8988T (cell line): Measurements from ENCODE around the gene JMJD1C.
"Not testable (repeated sequence)": the region's sequence is repeated elsewhere in the genome, so short reads cannot be mapped to it uniquely, and the experiment has no call there.

Experiments
- DNase-seq: peaks from one replicate; pipeline ENCODE4 v3.0.0; 2011

The JMJD1C gene

GRCh38 chr10:63252095-63252762 lies 213.5 kb downstream of the JMJD1C start:
- no peak for DNase-seq

- no peak for DNase-seq
These were observed 215.7 kb downstream of the JMJD1C start for GRCh38 chr10:63250032-63250431.

- DNase-seq: no peak
These were observed 218.0 kb downstream of the JMJD1C start for GRCh38 chr10:63247771-63248170.

GRCh38 chr10:63246356-63246755 lies 219.4 kb downstream of the JMJD1C start:
- no peak for DNase-seq

GRCh38 chr10:63241841-63242281 lies 223.9 kb downstream of the JMJD1C start:
- DNase-seq: no peak

GRCh38 chr10:63240807-63241206 lies 225.0 kb downstream of the JMJD1C start:
- DNase-seq: no peak

GRCh38 chr10:63238501-63238900 lies 227.3 kb downstream of the JMJD1C start:
- DNase-seq: no peak

- no peak for DNase-seq
These were observed 228.4 kb downstream of the JMJD1C start for GRCh38 chr10:63237396-63237795.

- DNase-seq: peak; percentile 8
These were observed 229.5 kb downstream of the JMJD1C start for GRCh38 chr10:63236113-63236935.

- DNase-seq: not testable (repeated sequence)
These were observed 230.6 kb downstream of the JMJD1C start for GRCh38 chr10:63235136-63235535.

GRCh38 chr10:63229161-63229560 lies 236.6 kb downstream of the JMJD1C start:
- no peak for DNase-seq

GRCh38 chr10:63228237-63228636 lies 237.5 kb downstream of the JMJD1C start:
- DNase-seq: no peak

GRCh38 chr10:63227207-63227895 lies 238.4 kb downstream of the JMJD1C start:
- DNase-seq: no peak

- no peak for DNase-seq
These were observed 241.5 kb downstream of the JMJD1C start for GRCh38 chr10:63224241-63224640.

GRCh38 chr10:63221950-63222349 lies 243.8 kb downstream of the JMJD1C start:
- no peak for DNase-seq

GRCh38 chr10:63219749-63220148 lies 246.0 kb downstream of the JMJD1C start:
- no peak for DNase-seq

- no peak for DNase-seq
These were observed 248.6 kb downstream of the JMJD1C start for GRCh38 chr10:63217120-63217605.

- DNase-seq: no peak
These were observed 251.2 kb downstream of the JMJD1C start for GRCh38 chr10:63214571-63214970.

- DNase-seq: no peak
These were observed 252.3 kb downstream of the JMJD1C start for GRCh38 chr10:63213489-63213888.

GRCh38 chr10:63210611-63211196 lies 255.1 kb downstream of the JMJD1C start:
- DNase-seq: no peak

GRCh38 chr10:63209705-63210104 lies 256.1 kb downstream of the JMJD1C start:
- no peak for DNase-seq

GRCh38 chr10:63208986-63209385 lies 256.8 kb downstream of the JMJD1C start:
- no peak for DNase-seq
